Medulla oblongata (tissue), 1 donor: ENCODE measurements around the gene DPP6.
A peak's percentile ranks its signal among the peaks of the same experiment; 100 is the strongest.
"Not testable (repeated sequence)": the region's sequence is repeated elsewhere in the genome, so short reads cannot be mapped to it uniquely, and the experiment has no call there.

Experiments
- DNase-seq: peaks from one replicate; pipeline ENCODE4 v3.0.0-alpha.2; 2015; ENCODE audit errors: extremely low spot score

Gene DPP6

DNA sequence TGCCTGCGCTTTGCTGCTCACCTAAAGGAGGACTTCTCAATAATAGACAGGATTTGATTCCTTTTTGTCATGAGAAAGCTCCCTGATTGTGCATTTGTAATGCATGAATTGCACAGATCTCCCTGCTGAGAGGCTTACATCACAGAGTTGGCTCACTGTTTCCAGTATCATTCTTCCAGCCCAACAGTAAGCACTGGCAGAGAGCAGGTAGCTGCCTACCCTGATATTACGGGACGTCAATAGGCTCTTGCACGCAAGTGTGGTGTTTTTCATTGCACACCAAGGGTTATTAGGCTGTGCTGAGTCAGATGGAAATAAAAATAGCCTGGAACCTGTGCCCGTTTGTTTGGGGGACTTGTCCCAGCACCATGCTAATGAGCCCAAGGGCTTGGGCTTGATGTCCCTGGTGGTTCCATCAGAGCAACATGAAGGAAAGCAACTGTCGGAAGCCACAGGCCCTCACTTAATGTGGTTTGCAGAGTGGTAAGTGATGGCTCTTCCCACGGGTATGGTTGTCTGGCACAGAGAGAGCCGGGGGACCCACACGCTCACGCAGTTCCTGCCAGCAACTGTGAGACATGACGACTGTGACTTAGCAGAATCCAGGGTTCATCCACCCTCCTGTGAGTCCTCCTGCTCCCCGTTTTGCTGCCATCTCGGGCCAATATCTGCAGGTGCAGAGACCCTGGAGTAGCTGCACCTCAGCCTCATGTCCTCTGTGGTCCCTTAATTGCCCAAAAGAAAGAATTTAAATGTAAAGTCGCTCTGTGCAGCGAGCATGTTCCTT, 20.4 kb downstream of the DPP6 start:
- DNase-seq, result not testable (repeated sequence)

DNA sequence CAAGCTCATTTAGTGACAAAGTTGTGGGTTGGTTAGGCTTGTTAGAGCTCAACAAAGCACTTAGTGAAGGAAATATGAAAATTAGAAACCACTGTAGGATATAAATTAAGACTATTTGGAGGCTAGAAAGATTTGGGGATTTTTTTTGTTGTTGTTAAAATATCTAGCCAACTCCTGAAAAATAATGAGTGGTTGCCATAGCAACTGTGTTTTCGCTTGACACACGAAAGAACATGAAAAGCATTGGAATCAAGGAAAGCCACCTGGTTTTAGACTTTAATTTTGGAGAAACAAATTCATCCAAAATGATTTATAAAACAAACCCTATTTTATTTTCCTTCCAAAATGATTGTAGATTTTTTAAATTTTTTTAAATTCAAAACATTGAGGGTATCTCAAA, 26.3 kb downstream of the DPP6 start:
- DNase-seq, result not testable (repeated sequence)

DNA sequence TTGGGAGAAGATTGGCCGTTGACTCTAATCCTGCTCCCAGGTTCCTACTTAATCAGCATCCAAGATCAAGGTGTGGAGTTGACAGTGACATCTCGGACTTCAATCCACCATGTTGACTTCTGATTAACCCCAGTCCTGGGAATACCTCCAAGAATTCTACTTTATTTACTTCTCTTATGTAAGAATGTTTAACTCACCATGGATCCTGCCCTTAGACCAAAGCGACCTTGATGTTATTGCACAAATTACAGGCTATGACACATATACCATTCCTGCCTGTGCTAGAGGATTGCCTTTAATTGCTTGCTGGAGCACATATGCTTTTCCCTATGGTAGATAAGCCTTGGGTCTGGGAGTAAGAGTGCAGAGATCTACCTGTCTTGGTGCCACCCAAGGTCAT, 28.1 kb downstream of the DPP6 start:
- DNase-seq, result not testable (repeated sequence)

DNA sequence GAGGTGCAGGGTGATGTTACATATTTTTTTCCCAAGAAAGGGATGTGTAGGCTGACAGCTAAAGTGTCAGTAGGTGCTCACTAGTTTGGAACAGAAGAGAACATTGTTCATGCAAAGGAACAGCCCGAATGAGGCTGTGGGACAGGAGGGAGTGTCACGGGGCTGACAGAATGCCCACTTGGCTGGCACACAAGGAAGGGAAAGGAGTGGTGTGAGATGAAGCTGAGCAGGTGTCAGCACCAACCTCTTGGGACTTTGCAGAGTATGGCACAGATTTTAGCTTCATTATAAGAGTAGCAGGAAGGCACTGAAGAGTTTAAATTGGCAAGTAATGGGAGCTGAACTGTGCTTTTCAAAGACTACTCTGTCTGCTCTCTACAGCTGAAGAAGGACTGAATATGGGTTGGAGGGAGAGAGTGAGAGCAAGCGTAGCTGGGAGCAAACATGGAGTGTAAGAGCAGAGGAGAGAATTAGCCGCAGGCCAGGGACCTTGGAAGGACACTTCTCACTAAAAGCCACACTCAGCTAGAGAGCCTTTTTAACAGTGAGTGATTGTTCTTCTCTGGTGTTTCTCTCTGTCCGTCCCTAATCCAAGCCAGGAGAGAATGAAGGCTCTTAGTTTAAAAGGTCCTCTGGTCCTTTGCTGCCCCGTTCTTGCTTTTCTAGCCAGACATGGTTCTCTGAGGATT, 35.0 kb downstream of the DPP6 start:
- DNase-seq, result peak; percentile 47

DNA sequence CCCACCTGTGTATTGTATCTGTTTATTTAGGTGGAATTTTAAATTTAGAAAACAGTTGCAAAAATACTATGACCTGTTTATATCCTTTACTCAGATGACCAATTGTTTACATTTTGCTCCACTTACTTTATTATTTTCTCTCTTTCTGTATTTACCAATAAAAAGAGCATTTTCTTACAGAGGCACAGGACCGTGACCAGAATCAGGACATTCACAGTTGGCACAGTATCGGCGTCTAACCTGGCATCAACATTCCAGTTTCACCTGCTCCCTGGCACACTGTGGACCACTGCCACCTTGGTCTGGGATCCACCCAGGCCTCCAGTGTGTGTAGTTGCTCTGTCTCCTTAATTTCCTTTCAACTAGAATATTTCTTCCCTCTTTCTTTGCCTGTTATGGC, 39.9 kb downstream of the DPP6 start:
- DNase-seq, result not testable (repeated sequence)

DNA sequence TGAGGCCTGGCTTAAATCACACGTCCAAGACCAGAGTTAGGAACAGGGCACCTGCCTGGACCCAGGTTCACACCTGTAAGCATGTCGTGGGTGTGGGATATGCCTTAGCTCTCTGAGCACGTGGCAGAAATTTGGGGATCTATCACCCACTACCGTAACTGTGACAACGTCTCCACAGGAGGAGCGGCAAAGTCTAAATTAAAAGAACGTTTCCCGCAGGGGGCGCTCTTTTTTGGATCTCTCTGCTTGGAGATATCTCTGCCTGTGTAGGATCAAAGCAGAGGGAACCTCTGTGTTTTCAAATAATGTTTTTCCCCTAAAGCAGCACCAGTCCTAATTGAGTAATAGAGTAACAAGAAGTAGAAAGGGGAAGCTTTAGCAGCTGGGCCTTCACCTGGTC, 43.0 kb downstream of the DPP6 start:
- DNase-seq, result not testable (repeated sequence)

DNA sequence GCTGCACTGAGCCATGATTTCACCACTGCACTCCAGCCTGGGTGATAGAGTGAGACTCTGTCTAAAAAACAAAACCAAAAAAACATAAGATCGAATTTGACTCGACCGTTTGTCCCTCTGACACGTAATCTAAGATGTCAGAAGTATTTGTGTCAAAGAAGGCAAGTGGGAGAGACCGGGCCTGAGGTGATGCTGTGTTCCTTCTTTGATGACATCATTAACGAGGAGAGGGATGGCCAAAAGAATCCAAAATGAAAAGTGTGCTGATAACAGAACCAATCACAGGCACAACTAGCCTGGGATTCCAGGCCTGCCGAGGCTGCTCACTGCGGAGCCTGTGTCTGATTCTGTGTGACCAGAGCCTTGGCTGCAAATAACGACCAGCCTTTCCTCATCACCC, 52.9 kb downstream of the DPP6 start:
- not testable (repeated sequence) for DNase-seq

DNA sequence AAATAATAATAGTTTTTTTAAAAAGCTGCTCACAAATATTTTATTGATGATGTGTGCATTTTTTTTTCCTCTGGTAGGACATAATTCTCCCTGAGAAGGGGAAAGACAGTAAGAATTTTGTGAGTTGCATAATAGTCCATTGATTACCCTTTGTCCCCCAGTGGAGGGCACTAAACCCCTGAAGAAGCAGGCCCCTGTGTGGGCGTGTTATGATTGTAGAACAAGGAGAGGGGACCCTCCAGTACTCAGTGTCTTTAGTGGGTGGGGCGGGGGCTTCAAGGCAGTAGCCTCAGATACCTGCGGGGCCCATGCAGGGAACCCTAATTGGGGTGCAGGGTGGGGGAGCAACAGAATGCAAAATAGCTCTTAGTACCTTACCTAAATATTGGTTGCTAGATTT, 57.4 kb downstream of the DPP6 start:
- not testable (repeated sequence) for DNase-seq

DNA sequence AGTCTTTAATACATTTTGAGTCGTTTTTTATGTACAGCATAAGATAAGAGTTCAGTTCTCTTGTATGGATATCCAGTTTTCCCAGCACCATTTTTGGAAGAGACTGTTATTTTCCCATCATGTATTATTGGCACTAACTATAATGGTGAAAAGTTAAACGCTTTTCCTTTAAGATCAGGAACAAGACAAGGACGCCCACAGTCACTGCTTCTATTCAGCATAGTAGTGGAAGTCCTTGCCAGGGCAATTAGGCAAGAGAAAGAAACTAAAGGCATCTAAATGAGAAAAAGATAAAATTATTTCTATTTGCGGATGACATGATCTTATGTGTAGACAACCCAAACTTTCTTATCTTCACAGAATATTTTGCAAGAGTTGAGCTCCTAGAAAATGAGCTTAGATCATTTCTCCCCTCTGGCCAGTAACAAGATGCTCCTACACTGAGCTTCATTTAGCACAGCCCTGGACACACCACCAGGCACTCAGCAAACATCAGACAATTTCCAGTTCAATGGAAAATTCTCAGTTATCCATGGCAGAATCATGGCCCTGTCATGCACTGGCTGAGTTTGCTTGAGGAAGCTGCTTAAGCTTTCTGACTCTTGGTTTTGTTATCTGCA, 61.6 kb downstream of the DPP6 start:
- not testable (repeated sequence) for DNase-seq

DNA sequence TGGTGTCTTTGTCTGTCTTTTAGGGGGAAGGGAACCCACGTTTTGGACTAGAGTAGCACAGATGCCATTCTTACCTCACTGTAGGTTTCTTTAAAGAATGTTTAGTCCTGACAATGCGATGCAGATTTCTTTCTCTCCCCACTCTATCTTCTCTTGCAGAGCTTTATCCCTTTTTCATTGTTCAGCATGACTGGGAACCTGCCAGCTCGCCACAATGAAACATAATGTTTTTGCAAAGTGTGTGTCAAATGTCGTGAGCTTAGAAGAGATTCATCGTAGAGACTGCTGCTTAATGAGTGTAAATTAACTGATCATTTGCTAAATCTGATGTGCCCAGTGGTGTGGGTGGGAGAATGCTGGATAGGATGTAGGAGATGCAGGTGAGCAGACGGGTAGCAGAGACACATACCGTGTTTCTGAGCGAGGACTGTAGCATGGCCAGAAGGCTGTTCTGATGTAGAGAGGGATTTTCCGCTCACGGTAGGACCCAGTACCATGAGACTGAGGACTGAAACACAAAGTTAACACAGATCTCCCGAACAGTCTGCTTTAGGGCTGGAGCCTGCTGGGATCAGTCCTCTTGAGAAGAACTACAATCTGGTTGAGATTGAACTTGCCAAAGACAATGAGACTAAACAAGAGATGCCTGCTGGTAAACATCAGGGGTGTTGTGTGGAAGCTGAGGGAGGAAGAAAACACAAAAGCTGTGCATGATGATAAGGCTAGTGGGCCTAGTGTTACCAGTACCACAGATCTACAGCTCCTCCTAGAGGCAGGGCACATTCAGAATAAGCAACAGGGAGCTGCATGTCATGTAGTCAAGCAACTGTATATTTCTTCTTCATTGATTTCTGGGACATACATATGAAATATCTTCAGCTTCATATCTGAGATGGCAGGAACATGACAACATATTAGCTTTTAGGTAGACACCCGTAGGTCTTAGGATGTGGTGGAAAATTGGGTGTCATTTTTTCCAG, 65.5 kb downstream of the DPP6 start:
- not testable (repeated sequence) for DNase-seq

DNA sequence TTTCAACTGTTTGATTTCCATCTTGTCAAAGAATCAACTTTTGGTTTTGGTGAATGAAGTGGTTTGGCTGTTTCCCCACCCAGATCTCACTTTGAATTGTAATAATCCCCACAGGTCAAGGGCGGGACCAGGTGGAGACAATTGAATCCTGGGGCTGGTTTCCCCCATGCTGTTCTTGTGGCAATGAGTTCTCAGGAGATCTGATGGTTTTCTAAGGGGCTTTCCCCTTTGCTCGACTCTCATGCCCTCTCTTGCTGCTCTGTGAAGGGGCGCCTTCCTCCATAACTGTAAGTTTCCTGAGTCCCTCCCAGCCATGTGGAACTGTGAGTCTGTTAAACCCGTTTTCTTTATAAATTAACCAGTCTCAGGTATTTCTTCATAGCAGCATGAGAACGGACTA, 68.6 kb downstream of the DPP6 start:
- DNase-seq, result not testable (repeated sequence)

DNA sequence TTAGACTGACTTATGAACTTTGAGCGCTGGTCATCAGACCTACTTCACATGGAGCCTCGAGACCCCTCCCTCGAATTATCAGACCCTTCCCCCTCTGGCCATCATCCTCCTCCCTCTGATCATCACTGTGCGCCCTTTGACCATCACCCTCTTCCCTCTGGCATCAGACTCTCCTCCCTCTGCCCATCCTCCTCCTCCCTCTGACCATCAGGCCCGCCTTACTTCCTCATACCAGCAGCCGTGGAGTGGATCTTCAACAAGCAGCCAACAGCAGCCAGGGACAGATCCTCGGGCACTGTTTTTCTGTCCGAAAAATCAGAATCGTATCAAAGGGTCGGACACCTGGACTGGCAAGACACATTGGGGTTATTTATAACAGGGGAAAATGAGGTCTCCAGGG, 70.5 kb downstream of the DPP6 start:
- not testable (repeated sequence) for DNase-seq

DNA sequence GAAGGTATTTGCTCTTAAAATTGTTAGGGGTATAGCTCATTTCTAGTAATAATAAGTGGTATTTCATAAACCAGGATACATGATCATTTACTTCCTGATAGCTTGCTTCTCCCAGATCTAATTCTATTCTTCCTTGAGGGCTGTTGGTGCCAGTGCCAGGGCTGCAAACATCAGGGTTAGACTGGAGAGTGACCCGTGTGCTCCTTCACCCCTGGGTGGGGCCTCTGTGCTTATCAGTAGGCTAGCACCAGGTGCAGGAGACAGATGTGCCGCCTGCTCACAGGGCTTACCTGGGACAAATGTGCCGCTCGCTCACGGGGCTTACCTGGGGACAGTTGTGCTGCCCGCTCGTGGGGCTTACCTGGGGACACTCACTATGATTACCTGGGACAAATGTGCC, 71.2 kb downstream of the DPP6 start:
- DNase-seq, result not testable (repeated sequence)

DNA sequence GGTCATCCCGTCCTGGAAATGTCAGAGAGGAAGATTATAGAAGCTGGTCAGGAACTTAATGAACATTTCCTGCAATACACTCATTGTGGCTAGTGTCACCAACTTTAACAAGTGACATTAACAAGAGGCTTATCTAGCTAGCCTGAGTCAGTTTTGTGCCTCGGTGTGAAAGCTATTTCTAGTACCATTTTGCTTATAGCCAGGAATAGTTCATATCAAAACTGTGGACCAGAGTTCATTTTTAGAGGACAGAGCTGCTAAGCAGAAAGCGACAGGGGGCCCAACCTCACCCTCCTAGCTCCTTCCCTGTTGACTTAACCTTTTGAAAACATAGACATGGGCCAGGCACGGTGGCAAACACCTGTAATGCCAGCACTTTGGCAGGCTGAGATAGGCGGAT, 76.9 kb downstream of the DPP6 start:
- DNase-seq, result not testable (repeated sequence)

DNA sequence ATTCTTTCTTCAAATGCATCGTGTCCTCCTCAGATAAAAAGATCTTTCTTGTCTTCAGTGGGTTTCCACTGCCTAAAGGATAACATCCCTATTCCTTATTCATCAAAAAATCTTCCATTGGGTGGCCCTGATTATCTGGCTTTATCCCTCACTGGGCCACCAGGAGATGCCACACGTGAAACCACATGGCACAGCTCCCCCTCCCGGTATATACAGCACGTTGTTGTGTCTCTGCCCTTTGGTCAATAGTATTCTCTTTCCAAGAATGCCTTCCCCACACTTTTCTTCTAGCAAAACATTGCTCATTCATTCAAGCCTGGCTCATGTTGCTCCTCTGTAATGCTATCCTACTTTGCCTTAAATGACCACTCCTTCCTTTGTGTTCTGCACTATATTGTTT, 80.4 kb downstream of the DPP6 start:
- not testable (repeated sequence) for DNase-seq

DNA sequence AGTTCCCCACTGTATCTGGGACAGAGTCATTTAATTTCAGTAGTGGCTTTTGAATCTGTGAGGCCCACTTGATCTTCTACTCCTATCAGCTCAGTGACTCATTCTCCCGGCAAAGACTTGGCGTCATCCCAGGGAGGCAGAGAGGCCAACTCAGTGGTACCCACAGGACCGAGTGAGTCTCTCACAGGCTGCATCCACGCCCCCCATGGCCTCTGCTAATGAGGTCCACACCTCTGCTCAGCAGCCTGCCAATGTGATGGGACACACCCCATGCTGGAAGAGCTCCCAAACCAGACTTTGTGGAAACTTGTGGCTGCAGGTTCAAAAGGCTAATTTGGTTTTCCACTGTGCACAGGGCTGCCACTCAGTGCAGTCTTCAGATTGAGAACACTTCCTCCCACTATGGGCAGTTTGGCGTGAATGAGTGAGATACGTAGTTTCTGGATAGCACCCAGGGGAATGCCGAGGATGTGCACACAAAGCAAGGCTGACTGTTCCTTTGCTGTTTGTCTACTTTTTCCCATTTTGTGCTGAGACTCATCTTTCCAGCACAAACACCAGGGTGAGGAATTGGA, 81.6 kb downstream of the DPP6 start:
- DNase-seq, result not testable (repeated sequence)

DNA sequence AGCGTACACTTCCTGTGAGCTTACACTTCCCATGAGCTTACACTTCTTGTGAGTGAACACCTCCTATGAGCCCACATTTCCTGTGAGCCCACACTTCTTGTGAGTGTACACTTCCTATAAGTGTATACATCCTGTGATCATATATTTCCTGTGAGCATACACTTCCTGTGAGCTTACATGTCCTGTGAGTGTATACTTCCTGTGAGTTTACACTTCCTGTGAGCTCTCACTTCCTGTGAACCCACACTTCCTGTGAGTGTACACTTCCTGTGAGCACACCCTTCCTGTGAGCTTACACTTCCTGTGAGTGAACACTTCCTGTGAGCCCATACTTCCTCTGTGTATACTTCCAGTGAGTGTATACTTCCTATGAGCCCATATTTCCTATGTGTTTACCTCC, 82.5 kb downstream of the DPP6 start:
- not testable (repeated sequence) for DNase-seq

DNA sequence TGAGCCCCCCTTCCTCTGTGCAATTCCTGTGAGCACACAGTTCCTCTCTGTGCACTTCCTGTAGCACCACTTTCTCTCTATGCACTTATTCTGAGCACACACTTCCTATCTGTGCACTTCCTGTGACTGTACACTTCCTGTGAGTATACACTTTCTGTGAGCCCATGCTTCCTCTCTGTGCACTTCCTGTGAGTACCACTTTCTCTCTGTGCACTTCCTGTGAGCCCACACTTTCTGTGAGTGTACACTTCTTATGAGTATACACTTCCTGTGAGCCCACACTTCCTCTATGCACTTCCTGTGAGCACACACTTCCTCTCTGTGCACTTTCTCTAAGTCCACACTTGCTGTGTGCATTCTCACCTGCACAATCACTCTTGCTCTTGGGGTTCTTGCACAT, 83.4 kb downstream of the DPP6 start:
- not testable (repeated sequence) for DNase-seq

DNA sequence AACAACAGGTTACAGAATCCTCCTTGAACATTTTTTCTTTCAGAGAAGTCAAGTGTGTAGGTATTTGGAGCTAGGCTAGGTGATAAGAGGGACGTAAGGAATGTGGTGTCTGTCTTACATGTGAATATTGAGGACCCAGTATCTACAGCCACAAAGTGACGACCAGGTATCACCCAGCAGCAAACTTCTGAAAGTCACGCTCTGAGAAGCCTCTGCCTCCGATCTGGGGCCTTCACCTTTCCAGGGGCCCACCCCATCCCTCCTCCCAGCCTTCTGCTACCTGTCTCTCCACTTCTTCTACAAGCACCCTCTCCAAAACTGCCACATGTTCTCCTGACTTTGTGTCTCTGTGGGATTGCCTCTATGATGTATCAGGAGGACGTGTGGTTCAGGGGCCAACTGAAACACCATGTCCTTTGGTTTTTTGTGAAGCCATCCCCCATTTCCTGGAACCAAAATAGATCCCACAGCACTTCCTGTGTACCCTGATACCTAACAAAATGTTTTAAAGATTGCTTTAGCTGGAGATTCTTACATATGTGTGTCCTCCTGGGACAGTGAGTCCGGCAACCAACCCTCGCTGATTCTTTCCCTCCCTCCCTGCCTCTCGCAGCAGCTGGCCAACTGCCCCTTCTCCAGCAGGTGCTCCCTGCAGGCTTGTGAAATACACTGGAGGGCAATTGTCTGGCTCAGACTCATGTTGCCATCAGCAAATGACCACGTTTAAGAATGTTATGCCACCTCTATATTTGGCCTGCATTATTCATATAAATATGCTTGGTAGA, 93.9 kb downstream of the DPP6 start:
- not testable (repeated sequence) for DNase-seq

DNA sequence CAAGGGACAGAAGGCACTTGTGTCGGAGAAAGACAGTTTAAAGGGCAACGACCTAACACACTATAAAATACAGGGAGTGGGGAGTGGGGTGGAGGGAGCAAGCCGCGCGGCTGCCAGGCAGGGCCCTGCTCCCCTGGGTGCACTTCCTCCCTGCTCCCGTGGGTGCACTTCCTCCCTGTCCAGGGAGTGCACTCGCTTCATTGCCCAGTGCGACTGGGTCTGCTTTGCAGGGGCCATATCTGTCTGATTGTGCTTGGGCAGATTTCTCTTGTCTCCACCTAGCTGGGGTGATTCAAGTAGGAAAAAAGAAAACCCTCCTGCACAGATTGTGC, 94.5 kb downstream of the DPP6 start:
- not testable (repeated sequence) for DNase-seq
